HG03066 (cell line): ENCODE measurements around the gene TMEM134.
"Not testable (repeated sequence)": the region's sequence is repeated elsewhere in the genome, so short reads cannot be mapped to it uniquely, and the experiment has no call there.

Experiments used
- ATAC-seq: cut with Tn5 transposase; IDR thresholded peaks from one replicate; pipeline ENCODE4 v1.9.1; 2021; ENCODE audit warnings: low read depth; ENCODE audit not compliant: unreplicated experiment

Gene TMEM134, protein sequence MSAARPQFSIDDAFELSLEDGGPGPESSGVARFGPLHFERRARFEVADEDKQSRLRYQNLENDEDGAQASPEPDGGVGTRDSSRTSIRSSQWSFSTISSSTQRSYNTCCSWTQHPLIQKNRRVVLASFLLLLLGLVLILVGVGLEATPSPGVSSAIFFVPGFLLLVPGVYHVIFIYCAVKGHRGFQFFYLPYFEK

DNA sequence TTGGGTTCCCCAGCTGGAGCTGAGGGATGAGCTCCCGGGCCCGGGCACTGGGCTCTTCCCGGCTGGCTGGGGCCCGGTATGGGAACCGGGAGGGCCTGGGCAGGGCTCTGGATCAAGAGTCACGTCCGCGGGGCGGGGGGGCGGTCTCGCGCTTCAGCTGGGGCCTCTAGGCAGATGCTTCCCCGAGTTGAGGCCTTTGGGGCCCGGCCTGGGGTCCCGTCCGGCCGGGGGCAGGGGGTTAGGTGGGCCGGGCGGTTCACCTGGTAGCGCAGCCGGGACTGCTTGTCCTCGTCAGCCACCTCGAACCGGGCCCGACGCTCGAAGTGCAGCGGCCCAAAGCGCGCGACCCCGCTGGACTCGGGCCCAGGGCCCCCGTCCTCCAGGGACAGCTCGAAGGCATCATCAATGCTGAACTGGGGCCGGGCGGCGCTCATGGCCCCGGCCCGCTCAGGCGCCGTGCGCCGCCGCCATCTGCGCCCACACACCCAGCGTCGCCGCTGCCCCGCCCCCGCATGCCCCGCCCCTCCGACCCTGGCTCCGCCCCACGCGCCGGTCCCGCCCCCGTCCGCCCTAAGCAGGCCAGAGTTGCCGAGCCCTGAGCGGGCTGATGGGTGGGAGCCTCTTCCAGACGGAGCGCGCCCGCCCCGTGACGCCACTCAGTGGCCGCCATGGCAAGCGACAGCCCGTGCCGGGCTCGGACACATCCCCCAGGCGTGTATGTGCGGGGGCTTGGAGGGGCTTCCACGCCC is at the start of gene TMEM134:
TMEM134 (minus strand) TSS at position 493 of the 749 bp plus-strand sequence; CDS start at position 434, 59 bp downstream.
- ATAC-seq = peak; percentile 54

DNA sequence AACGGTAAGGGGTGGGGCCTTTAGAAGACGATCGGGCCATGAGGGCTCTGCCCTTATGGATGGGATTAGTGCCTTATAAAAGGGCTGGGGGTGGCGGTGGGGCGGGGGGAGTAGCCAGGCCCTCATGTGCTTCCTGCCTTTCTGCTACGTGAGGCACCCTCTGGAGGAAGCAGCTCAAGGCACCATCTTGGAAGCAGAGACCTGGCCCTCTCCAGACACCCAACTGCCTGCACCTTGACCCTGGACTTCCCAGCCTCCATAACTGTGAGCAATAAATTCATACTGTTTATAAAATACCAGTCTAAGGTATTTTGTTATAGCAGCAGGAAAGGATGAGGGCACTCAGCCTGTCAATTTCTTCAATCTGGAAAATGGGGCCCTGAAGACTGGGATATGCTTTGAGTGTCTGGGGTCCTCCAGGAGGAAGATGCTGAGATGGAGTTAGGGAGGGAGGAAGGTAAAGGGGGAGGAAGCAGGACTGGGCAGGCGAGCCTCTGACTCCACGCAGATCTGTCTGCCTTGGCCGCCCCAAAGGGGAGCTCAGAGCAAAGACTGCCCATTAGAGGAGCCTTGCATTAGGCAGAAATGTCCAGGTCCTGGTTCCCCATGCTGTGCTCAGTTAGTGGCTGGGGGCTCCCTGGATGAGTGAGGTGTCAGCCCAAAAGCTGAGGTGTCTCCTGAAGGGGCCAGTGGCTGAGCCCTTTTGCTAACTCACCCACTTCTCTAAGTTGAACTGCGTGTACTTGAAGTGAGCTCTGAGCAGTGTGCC is 48.9 kb upstream of the TMEM134 start:
- ATAC-seq = no peak

DNA sequence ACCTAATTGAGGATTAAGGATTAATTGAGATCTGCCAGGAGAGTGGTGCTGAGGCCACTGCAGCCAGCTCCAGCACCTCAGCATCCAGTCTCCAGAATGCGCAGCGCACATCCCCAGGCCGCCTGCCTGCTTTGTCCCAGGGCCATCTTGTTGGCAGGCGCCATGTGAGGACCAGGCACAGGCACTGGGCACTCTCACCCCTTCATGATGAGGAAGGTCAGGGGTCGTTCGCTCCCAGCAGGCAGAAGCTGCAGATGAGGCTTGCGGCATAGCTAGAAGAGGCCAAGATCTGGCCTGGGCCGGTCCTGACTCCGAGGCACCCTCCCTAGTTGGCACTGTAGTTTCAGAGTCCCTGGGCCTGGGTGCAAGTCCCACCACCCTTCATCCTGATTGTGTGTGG is 47.8 kb upstream of the TMEM134 start:
- ATAC-seq = no peak

DNA sequence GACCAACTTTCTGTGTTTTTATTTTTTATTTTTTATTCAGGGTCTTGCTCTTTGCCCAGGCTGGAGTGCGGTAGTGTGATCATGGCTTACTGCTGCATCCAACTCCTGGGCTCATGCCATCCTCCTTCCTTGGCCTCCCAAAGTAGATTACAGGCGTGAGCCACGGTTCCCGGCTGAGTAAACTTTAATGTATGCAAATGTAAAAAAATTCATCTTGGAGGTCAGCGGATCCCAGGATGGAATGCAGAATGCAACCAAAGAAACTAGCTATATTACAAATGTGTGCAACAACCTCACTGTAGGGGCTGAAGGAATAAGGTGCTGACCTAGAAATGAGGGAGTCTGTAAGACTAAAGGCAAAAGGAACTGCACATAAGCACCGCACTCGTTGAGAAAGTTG is 45.1 kb upstream of the TMEM134 start:
- ATAC-seq = no peak

DNA sequence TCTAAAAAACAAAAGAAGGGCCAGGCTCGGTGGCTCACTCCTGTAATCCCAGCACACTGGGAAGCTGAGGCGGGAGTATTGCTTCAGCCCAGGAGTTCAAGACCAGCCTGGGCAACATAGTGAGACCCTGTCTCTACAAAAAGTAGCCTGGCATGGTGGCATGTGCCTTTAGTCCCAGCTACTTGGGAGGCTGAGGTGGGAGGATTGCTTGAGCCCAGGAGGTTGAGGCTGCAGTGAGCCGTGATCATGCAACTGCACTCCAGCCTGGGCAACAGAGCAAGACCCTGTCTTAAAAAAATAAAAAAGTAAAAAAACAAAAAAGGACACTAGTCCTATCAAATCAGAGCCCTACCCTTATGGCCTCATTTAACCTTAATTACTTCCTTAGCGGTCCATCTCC is 42.5 kb upstream of the TMEM134 start:
- ATAC-seq = not testable (repeated sequence)

DNA sequence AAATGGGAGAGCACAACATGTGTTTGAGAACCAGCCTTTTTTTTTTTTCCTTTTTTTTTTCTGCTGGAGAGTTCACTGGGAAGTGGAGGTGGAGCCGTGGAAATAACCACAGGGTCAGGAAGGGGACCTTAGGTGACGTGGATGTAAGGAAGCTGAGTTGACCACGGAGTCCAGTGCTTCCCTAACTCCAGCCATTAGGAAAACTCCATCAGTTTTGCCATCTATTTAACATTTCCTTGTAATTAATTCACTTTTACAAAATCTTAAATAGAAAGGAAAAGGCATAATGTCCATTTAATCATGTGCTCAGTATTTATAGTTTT is 40.9 kb upstream of the TMEM134 start:
- ATAC-seq = no peak

DNA sequence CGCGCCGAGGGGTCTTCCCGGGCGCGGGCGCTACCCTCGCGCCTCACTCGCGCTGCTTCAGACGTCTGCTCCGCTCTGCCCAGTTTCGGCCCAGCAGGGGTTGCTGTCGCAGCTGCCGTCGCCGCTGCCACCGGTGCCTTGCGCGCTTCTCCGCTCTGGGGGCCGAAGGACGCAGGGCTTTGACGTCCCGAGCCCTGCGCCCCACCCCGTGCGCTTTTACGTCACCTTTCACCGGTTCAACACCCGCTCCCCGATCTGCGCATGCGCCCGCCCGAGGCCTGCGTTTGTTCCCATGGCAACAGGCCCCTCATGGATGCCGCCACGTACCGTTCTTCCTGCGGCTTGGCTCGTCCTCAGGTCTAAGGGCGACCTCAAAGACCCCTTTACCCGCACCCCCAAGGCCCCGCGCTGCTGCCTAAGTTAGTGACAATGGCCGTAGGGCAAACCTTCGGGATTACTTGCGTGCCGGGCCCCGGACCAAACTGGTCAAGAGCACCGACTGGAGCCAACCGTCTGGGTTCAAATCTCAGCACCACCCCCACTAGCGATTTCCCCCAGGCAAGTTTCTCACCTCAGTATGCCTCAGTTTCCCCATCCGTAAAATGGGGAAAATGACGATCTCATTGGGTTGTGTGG is 39.6 kb upstream of the TMEM134 start:
- peak; percentile 39 for ATAC-seq

DNA sequence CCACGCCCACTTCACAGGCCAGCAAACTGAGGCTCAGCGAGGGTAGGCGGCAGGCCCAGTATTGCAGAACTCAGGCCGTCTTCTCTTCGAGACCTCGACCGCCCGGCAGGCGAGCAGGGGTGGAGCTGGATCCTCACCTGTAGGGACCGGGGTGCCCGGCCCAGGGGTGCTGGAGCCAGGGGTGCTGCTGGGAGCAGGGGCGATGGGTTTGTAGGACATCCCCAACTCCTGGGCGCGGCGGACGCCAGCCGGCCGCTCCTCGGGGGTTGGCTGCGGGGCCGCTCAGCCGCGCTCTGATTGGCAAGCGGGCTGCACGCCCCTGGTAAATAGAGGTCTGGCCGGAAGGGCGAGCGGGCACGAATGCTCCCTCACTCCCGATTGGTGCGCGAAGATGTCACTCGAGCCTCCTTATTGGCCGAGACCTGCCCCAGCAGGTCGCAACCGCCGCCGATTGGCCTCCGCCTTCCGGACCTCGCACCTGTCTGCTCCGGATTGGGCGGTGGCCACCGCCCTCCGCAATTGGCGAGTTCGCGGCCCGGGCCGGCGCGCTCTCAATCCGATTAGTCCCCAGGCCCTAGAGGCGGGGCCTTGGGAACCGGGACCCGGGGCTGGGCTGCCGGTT is 38.9 kb upstream of the TMEM134 start, which contains the start of gene CDK2AP2:
CDK2AP2 (minus strand) TSS at position 299 of the 622 bp plus-strand sequence; CDS start at position 219, 80 bp downstream.
- peak; percentile 64 for ATAC-seq

DNA sequence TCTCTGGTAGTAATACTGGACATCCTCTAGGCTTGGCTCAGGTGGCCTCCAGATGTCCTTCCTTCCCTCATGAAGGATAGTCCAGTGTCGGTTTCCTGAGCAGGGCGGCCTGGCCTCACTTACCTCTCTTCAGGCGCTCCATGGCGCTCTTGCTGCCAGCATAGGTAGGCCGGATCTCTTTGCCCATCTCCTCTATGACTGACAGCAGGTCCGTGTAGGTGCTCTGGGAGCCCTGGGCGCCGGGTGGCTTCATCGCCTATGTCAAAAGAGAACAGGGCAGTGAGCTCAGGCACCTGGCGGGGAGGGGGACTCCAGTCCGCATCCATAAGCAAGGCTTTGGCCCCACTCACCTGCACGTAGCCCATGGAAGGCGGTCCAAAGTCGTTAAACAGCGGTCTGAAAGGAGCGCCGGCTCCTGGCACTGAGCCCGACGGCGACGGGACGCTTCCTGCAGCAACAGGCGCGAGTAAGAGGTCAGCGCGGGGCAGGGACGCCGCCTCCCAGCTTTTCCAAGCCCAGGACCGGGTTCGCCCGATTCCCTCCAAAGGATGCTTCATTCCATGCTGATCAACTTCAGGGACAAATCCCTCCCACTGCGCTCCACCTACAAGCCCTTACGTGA is 38.3 kb upstream of the TMEM134 start:
- ATAC-seq = no peak

DNA sequence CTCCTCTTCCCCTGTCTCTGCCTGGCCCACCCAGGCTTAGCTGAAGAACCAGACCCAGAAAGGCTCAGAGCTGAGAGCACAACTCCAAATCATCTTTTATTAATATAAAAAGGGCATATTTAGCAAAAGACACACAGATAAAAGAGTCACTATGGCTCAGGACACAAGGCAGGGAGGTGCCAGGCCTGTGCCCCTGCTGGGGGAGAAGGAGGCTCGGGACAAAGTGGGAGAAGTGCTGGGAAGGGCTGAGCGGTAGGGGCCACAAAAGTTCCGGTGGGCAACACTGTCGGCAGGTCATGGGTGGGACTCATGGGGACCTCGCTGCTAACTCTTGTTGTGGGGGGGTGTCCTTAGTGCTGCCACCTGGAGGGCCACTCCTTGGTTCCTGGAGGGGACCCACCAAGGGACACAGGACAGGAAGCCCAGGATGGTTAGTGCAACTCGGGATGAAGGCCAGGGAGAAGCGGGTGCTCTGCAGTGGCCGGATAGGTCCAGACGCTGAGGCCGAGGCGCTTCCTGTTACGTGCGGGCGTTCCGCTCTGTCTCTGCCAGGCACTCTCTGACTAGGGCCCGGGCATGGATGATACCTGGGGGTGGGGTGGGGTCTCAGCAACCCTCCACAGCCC is 37.5 kb upstream of the TMEM134 start:
- no peak for ATAC-seq

DNA sequence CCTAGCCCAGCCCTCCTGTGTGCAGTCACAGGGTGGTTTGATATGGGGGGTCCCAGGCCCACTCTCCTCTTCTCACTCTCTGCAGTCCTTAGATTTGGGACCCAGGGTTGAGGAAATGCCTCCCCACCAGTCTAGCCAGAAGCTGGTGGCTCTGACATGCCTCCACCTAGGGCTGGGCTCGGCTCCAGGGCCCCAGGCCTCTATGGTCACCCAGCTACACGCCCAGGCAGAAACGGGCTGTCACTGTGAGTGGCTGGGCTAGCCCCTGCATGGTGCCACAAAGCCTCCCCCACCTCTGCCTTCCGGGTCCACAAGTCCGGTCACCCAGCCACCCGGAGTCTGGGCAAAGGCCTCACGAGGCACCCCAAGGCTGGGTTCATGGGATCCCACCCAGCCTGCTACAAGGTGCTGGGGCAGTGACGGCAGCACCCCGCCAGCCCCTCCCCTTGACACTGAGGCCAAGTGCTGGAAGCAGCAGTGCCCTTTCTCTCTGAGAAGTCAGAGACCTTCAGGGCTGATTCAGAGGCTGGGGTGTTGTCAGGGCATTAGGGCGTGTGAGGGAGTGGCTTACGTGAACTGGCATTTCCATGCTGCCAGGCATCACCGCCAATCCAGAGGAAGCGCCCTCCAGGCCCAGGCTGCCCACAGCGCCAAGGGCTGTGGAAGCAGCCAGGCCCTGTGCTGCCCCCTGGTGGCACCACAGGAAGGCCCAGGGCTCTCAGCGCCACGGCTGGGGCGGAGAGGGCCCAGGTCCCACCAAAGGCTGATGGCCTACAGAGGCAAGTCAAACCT is 36.8 kb upstream of the TMEM134 start:
- no peak for ATAC-seq

DNA sequence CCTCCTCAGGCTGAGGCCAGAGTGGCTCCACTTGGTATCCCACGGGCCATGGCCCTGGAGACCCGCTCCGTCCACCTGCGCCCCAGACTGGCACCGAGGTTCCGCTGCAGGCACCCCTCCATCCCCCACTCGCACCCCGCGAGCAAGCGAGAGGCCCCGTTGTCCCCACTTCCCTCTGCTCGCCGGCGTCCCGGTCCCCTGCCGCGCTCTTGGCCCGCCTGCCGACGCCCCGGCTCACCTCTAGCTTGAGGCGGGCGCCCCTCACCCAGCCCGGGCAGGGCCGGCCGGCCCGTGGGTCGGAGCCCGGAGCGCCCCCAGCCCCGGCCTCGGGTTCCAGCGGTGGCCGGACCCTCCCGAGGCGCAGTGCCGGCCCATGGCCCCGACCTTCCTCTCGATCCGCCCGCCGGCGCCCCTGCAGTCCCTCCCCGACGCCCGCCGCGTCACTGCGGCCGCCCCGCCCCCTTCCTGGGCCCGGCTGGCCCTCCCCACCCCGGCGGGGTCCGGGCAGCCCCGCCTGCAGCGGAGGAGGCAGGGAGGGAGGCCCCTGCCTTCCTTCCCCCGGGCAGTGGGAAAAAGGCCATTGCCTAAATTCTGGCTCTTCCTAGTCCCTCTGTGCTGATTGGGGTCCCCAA is 36.0 kb upstream of the TMEM134 start, which contains the start of gene PITPNM1:
PITPNM1 (minus strand) TSS at position 414 of the 632 bp plus-strand sequence. CDS start 1,183 bp downstream, outside the sequence.
- no peak for ATAC-seq

DNA sequence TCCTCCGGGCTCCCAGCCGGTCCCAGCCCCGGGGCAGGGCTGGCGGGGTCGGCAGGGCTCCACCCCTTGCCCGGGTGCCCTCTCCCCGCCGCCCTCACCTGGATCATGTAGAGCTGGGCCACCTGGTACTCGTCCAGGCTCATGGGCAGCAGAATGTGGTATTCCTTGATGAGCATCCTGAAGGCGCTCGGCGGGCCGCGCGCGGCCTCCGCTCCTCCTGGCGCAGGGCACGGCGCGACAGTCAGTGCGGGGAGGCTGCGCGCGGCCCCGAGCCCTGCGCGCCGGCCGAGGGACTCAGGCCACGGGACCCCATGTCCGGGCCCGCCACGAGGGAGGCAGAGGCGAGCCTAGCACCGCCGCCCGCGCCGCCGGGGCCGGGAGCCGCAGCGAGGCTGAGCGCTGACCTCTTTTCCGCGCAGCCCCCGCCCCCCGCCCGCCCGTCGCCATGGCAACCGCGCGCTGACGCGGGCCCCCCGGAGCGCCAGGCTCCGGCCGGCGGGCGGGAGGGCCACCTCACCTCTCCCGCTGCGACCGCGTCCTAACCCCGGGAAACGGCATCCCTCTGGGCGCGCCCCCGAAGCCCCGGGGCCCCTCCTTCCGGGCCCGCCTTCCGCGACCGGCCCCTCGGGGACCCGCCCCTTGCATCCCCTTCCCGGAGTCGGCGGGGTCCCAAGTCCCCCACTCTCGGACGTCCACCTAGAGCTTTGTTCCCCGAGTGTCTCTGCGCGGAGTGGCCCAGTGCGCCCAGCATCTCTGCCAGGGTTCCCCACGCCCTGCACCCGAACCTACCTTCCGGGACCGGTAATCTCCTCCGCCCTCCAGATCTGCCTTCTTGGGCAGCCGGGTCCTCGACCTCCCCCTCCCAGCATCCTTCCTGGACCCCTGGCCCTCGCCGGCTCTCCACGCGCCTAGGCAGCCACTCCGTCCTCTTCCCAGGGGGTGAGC is 35.2 kb upstream of the TMEM134 start:
- ATAC-seq = no peak

DNA sequence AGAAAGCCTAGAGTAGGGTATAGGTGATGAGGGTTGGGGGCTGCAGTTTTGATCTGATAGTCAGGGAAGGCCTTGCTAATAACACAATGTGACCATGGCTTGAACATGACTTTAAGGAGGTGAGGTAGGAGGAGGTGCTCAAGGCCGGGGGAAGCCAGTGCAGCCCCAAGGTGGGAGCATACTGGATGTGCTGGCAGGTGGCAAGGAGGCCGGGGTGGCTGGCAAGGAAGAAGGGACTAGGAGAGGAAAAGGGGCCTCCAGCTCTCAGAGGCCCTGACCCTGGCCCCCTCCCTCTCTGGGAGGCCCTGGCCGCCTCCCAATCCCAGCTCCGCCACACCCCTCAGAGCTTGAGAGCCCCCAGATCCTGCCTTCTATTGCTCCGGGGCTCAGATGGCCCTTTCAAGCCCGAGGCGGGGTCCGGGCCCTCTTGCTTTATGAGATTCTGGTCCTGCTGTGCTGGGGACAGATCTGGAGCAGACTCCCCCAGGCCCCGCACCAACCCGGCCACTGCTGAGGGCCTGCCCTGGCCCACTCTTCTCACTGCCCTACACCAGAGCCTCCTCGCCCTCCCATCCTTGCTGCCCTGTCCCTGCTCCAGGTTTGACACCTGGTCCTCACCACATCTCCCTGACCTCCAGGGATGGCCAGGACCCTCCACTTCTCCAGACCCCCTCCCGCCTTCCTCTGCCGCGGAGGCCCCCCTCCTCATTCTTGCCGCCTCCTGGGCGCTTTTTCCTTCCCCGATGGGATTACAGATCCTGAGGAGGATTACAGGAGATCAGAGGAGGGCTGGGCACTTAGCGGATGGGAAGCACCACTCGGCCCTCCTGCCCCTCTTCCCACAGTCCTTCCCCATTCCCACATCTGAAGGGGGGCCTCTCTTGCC is 34.3 kb upstream of the TMEM134 start:
- no peak for ATAC-seq

DNA sequence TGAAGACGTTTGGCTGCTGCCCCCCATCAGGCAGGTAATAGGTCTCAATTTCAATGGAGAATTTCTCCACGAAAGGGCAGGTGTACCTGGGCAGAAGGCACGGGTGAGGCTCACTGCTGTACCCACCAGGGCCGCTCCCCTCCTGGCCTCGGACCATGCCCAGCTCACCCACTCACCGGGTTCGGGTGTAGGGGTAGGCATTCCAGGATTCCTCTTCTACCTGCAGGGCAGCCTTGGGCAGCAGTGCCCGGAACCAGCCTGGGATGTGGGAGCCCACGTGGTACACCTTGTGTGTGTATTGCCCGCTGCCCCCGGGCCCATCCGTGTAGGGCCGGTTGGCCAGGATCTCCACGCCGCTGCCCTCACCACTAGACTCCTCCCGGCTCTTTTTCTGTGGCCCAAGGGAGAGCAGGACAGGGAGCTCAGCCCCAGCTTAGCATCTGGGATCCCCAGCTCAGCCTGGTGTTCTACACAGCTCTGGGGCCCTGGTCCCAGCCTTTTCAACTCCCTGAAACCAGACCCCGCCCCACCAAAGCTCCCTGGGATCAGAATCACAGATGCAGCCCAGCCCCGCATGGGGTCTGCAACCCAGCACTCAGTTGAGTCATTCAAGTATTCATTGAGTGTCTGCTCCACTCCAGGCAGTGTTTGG is 33.4 kb upstream of the TMEM134 start:
- ATAC-seq = no peak

DNA sequence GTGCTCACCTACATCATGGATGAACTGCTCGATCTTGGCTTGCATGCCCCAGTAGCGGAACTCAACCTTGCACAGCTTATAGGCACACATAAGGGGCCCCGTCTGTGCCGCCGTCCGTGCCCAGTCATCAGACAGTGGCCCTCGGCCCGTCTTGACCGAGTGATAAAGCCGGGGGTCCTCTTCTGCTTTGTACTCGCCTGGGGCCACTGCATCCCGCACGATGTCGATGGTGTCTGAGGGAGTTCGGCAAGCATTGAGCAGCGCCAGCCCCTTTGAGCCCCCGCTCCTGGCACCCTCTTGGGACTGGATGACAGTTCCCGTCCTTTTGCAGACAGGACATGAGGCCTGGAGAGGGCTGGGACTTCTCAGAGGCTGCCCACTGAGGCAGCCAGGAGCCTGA is 32.8 kb upstream of the TMEM134 start:
- no peak for ATAC-seq
